ENCODE measurements around the gene ERVH48-1. TPM values are rescaled to one million over a fixed set of nuclear protein-coding genes. Genes with fewer than 3 reads are reported as not detected.

The ERVH48-1 gene
- not detected for total RNA-seq
- long read RNA-seq, result 0 reads

- no peak for DNase-seq
- Histone ChIP-seq H3K9me3 (no peaks in the 10 kb centered on the region), H3K4me3 (no peak within 1 kb of the TSS), H3K27me3 (ENCODE audit: low read depth) (no peaks in the 10 kb centered on the region), H3K4me1 (peaks cover 8% of the 10 kb centered on the region), H3K27ac (no peak within 1 kb of the TSS), H3K36me3 (no peaks in the 10 kb centered on the region)
- ATAC-seq, result no peak
- TF ChIP-seq, protein P1, sequence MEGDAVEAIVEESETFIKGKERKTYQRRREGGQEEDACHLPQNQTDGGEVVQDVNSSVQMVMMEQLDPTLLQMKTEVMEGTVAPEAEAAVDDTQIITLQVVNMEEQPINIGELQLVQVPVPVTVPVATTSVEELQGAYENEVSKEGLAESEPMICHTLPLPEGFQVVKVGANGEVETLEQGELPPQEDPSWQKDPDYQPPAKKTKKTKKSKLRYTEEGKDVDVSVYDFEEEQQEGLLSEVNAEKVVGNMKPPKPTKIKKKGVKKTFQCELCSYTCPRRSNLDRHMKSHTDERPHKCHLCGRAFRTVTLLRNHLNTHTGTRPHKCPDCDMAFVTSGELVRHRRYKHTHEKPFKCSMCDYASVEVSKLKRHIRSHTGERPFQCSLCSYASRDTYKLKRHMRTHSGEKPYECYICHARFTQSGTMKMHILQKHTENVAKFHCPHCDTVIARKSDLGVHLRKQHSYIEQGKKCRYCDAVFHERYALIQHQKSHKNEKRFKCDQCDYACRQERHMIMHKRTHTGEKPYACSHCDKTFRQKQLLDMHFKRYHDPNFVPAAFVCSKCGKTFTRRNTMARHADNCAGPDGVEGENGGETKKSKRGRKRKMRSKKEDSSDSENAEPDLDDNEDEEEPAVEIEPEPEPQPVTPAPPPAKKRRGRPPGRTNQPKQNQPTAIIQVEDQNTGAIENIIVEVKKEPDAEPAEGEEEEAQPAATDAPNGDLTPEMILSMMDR (IDR thresholded peaks at IDR 0.05), result no peak
- intact Hi-C loops (cut with DNase I), result no loop called here
These were observed at the start of gene ERVH48-1 for GRCh38 chr21:42925114-42925926. ERVH48-1 (minus strand) TSS chr21:42925630; CDS start chr21:42919006, 6,624 bp downstream.

DNA sequence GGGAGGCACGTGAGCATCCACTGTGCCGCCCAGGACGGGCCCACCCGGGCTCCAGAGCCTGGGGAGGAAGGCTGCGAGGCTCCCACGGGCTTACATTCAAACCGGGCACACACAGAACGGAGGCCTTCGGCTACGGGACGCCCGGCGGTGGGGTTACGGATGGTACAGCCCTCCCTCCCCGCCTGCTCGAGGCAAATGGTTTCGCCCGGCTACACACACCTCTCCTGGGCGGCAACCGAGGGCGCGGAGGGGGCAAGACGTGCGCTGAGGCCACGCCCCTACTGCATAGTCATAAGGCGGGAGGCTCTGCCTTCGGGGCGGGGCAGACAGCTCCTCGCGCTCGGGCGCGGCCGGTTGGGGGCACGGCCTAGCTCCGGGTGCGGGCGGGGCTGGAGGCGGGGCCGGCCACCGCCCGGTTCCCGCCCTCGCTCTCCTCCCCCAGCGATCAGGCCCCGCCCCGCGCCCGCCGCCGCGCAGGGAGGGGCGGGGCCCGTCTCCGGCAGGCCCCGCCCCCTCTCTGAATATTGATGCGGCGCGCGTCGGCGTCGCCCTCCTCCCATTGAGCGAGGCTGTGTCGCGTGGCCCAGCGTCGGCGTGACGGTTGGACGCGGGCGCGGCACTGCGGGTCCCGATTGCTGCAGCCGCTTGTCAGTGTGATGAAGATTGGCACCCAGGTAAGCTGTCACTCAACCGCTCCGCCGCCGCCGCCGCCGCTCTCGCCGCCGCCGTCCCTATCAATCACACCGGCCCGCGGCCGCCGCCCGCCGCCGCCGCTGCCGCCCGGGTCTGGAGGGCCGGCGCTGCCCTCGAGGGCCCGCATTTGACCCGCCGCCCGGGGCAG, 48.8 kb upstream of the ERVH48-1 start, which contains the start of gene PKNOX1:
Gene PKNOX1 (plus strand): TSS at position 572 of the 841 bp plus-strand sequence. CDS start 29,820 bp downstream, outside the sequence.
- H3K4me3 ChIP-seq, result peak within 1 kb of the TSS; percentile 68
- H3K9me3 ChIP-seq, result no peaks in the 10 kb centered on the region
- peaks cover 26% of the 10 kb centered on the region for H3K4me1 ChIP-seq
- DNase-seq (peak; percentile 100), ATAC-seq (peak; percentile 95 to 98)
- TF ChIP-seq, protein P1 (IDR thresholded peaks at IDR 0.05), result no peak
- intact Hi-C loops (cut with DNase I), result no loop called here
- no peaks in the 10 kb centered on the region for H3K27me3 ChIP-seq (ENCODE audit: low read depth)
- peak within 1 kb of the TSS; percentile 96 for H3K27ac ChIP-seq
- H3K36me3 ChIP-seq, result no peaks in the 10 kb centered on the region

- Histone ChIP-seq H3K27me3 (ENCODE audit: low read depth) (no peaks in the 10 kb centered on the region), H3K4me3 (peak overlapping the region; percentile 68), H3K27ac (peak overlapping the region; percentile 94), H3K36me3 (no peaks in the 10 kb centered on the region), H3K9me3 (no peaks in the 10 kb centered on the region), H3K4me1 (peaks cover 26% of the 10 kb centered on the region)
- peak; percentile 55 for DNase-seq
- TF ChIP-seq, protein P1 (IDR thresholded peaks at IDR 0.05), result no peak
- ATAC-seq, result peak in 1 of 2 donors; percentile 27
- intact Hi-C loops (cut with DNase I), result no loop called here
These were observed 48.0 kb upstream of the ERVH48-1 start for GRCh38 chr21:42973309-42973990.

DNA sequence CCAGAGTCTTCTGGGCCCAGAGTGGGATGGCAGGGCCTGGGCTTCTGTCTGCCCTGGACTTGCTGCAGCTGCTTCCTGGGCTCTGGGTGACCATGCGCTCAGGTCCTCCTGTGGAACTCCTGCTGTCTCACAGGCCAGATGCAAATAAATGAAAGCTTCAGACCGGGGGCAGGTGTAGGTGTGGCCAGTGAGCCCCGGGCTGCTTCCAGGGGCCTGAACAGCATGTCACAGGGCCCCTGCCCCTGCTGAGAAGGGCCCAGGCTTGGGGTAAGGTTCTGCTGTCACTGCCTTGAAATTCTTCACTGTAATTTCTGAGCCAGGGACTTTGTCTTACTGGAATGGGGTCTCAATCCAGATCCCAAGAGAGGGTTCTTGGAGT, 46.5 kb upstream of the ERVH48-1 start:
- DNase-seq, result no peak
- TF ChIP-seq, protein P1 (IDR thresholded peaks at IDR 0.05), result no peak
- Histone ChIP-seq H3K4me1 (peaks cover 26% of the 10 kb centered on the region), H3K27me3 (ENCODE audit: low read depth) (no peaks in the 10 kb centered on the region), H3K36me3 (no peaks in the 10 kb centered on the region), H3K9me3 (no peaks in the 10 kb centered on the region), H3K27ac (peak overlapping the region; percentile 69), H3K4me3 (no peak overlapping the region)
- ATAC-seq, result no peak
- intact Hi-C loops (cut with DNase I), result no loop called here

All from lower lobe of right lung (tissue), 2 donors.